ENCODE measurements around the gene CAMTA1. TPM values are rescaled to one million over a fixed set of nuclear protein-coding genes. Genes with fewer than 3 reads are reported as not detected.
A peak's percentile ranks its signal among the peaks of the same experiment; 100 is the strongest.

Gene CAMTA1
- polyA plus RNA-seq, 1 experiment: 64.9 TPM

DNA sequence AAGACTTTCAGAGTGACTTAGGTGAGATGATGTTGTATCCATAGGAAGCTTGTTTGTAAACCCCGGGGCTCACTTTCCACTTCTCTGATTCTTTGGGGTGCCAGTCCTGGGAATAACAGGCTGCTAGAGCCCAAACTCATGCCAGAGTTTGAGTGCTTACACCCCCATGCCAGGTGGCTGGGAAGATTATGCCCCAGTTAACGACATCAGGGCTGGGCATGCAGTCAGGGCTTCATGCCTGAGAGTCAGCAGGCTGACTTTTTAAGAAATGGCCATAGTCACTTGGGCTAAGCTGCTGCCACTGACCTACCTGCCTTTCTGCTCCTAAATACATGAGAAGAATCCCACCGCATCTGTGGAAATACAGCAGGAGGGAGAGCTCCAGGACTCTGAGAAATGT is 560.3 kb downstream of the CAMTA1 start:
- TF ChIP-seq, protein P1, sequence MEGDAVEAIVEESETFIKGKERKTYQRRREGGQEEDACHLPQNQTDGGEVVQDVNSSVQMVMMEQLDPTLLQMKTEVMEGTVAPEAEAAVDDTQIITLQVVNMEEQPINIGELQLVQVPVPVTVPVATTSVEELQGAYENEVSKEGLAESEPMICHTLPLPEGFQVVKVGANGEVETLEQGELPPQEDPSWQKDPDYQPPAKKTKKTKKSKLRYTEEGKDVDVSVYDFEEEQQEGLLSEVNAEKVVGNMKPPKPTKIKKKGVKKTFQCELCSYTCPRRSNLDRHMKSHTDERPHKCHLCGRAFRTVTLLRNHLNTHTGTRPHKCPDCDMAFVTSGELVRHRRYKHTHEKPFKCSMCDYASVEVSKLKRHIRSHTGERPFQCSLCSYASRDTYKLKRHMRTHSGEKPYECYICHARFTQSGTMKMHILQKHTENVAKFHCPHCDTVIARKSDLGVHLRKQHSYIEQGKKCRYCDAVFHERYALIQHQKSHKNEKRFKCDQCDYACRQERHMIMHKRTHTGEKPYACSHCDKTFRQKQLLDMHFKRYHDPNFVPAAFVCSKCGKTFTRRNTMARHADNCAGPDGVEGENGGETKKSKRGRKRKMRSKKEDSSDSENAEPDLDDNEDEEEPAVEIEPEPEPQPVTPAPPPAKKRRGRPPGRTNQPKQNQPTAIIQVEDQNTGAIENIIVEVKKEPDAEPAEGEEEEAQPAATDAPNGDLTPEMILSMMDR (IDR thresholded peaks at IDR 0.05; ENCODE audit: low read depth, low read length): no peak
- no peak for DNase-seq (ENCODE audit: low read depth, low spot score)
- ChIA-PET CTCF (interaction anchor here (0.8 kb wide), 1 partner anchor 302 kb away, joined by 4 read pairs; no protein-coding TSS in a partner anchor), POLR2A (no interaction called here)
- Histone ChIP-seq H3K27me3 (ENCODE audit: control insufficient read depth, insufficient read depth, low read length) (peaks cover 3% of the 10 kb centered on the region), H3K9me3 (ENCODE audit: control insufficient read depth, insufficient read depth, low read length) (no peaks in the 10 kb centered on the region; the same call in 1 of the 2 replicates), H3K27ac (ENCODE audit: low read depth, low read length) (no peak overlapping the region), H3K4me3 (ENCODE audit: low read depth, low read length) (no peak overlapping the region)

DNA sequence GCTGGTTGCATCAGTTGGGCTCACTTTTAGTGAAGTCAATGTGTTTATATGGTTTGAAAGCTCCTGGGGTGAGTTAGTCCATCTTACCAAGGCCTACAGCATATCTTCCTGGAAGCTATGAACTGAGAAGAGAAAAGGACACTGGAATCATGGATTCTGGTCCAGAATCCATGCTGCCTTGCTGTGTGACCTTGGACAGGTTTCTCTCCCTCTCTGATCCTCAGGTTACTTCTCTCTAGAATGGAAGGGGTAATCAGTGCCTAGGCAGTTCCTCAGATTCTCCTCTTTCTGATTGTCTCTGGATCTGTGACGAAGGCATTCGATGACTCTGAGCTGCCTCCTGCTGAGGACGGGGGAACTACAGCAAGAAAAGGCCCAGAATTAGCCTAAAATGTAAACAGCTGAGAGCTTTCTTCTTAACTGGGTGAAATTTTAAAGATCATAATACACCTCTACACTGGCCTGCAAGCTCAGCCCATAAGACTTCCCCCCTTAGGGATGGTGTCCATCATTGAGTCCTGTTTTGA is 560.9 kb downstream of the CAMTA1 start:
- no peak for DNase-seq (ENCODE audit: low read depth, low spot score)
- TF ChIP-seq, protein P1 (IDR thresholded peaks at IDR 0.05; ENCODE audit: low read depth, low read length): 0 out of 2 replicates have a peak, but pooled peaks have one; percentile 8
- H3K4me3 ChIP-seq (ENCODE audit: low read depth, low read length): no peak overlapping the region
- CTCF ChIA-PET: interaction anchor here (0.8 kb wide), 1 partner anchor 301 kb away, joined by 4 read pairs; no protein-coding TSS in a partner anchor
- POLR2A ChIA-PET: no interaction called here
- H3K27me3 ChIP-seq (ENCODE audit: control insufficient read depth, insufficient read depth, low read length): peaks cover under 1% of the 10 kb centered on the region
- no peaks in the 10 kb centered on the region; the same call in 1 of the 2 replicates for H3K9me3 ChIP-seq (ENCODE audit: control insufficient read depth, insufficient read depth, low read length)
- H3K27ac ChIP-seq (ENCODE audit: low read depth, low read length): no peak overlapping the region

DNA sequence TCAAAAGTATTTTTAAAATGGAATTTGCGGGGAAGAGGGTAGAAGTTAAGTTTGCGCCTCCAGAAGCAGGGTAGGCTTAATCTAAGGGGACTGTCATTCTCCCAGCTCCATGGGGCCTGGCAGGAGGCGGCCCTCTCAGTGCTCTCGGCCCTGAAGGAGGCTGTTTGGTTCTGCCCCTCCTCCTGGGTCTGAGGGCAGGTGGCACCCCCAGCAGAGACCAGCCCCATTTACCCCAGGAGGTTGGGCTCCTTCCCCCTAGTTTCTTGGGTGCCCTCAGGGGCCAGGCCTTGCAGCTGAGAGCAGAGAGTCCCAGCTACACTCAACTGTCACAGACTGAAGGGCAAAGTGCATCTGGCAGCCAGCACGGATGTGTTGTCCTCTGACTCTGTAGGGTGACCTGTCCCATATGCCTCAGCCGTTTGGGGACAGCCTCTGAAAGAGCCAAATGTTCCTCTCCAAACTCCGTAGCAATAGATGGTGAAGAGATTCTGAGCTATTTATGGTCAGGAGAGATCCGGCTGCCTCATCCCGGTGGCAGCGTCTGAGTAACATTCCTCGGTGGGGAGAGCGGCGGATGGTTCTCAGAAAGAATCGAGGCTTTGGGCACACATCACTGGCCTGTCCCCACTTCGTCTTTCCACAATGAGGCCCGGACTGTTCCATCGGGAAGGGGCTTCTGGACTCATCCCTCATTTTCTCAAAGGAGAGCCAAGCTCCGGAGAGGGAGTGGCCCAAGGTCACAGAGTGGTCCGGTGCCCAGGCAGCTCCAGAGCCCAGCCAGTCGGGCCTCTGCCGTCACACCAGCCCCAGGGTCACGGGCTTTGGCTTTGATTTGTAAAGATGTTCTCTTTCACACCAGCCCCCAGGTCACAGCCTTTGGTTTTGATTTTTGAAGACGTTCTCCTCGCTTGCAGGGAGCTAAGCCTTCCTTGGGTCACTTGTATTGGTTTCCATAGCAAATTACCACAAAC is 561.6 kb downstream of the CAMTA1 start:
- TF ChIP-seq, protein P1 (IDR thresholded peaks at IDR 0.05; ENCODE audit: low read depth, low read length): no peak
- ChIA-PET CTCF (no interaction called here), POLR2A (no interaction called here)
- H3K9me3 ChIP-seq (ENCODE audit: control insufficient read depth, insufficient read depth, low read length): no peaks in the 10 kb centered on the region; the same call in 1 of the 2 replicates
- H3K4me3 ChIP-seq (ENCODE audit: low read depth, low read length): no peak overlapping the region
- H3K27me3 ChIP-seq (ENCODE audit: control insufficient read depth, insufficient read depth, low read length): no peaks in the 10 kb centered on the region
- no peak for DNase-seq (ENCODE audit: low read depth, low spot score)
- no peak overlapping the region for H3K27ac ChIP-seq (ENCODE audit: low read depth, low read length)

DNA sequence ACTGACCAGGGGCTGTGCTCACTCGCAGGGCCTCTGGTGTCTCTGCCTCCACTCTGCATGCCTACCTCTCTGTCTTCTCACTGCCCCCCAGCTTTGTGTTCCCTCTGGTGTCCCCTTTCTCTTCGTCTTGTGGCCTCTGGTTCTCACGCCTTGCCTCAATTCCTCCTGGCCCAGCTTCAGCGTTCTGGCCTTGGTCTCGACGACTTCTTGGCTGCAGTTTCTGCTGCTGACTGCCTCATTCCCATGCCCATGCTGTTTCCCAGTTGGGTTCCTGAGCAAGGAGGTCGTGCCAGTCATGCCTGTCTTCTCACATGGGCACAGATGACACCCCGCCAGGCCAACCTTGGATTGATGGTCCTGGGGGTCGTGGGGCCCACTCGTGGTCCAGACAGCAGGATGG is 562.8 kb downstream of the CAMTA1 start:
- Histone ChIP-seq H3K27me3 (ENCODE audit: control insufficient read depth, insufficient read depth, low read length) (no peaks in the 10 kb centered on the region), H3K27ac (ENCODE audit: low read depth, low read length) (no peak overlapping the region), H3K9me3 (ENCODE audit: control insufficient read depth, insufficient read depth, low read length) (no peaks in the 10 kb centered on the region; the same call in 1 of the 2 replicates), H3K4me3 (ENCODE audit: low read depth, low read length) (no peak overlapping the region)
- CTCF ChIA-PET: no interaction called here
- no peak for DNase-seq (ENCODE audit: low read depth, low spot score)
- TF ChIP-seq, protein P1 (IDR thresholded peaks at IDR 0.05; ENCODE audit: low read depth, low read length): no peak
- POLR2A ChIA-PET: no interaction called here

DNA sequence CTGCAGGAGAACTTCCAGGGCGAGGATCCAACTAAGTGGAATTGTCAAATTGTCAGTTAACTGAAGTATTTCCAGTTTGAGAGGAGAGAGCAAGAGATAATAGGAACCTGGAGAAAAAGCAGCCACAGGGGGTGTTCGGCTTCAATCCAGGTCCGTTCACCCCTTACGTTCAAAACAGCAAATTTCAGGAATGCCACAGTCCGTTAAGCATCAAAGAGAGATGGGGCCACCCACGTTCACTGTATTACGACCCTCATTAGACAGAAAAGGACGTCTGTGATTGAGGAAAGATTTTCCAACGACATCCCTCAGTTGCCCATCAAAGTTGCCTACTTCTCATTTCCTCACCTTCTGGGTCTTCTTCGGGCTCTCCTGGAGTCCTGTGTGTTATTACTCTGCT is 563.3 kb downstream of the CAMTA1 start:
- Histone ChIP-seq H3K9me3 (ENCODE audit: control insufficient read depth, insufficient read depth, low read length) (no peaks in the 10 kb centered on the region; the same call in 1 of the 2 replicates), H3K4me3 (ENCODE audit: low read depth, low read length) (no peak overlapping the region), H3K27me3 (ENCODE audit: control insufficient read depth, insufficient read depth, low read length) (no peaks in the 10 kb centered on the region), H3K27ac (ENCODE audit: low read depth, low read length) (no peak overlapping the region)
- DNase-seq (ENCODE audit: low read depth, low spot score): no peak
- POLR2A ChIA-PET: no interaction called here
- CTCF ChIA-PET: no interaction called here
- TF ChIP-seq, protein P1 (IDR thresholded peaks at IDR 0.05; ENCODE audit: low read depth, low read length): no peak
